IPS DF 6.9 (cell line): ENCODE measurements around the gene CREG2.
"Not testable (repeated sequence)": the region's sequence is repeated elsewhere in the genome, so short reads cannot be mapped to it uniquely, and the experiment has no call there.

Source experiments
- DNase-seq: peaks from one replicate; pipeline ENCODE4 v3.0.0-alpha.2; 2013; ENCODE audit warnings: low read depth, low spot score
- H3K27ac ChIP-seq: one replicate; pipeline ENCODE4 v1.5.1; 2013; ENCODE audit warnings: low read length, control low read depth
- H3K27me3 ChIP-seq: 2 replicates; pipeline ENCODE4 v1.6.1; 2013; ENCODE audit warnings: mild to moderate bottlenecking, low read length; ENCODE audit not compliant: control insufficient read depth, insufficient read depth
- H3K36me3 ChIP-seq: 2 replicates; pipeline ENCODE4 v1.6.1; 2013; ENCODE audit warnings: low read length; ENCODE audit not compliant: control insufficient read depth, insufficient read depth
- H3K4me1 ChIP-seq: 2 replicates; pipeline ENCODE4 v1.6.1; 2013; ENCODE audit warnings: low read length; ENCODE audit not compliant: control insufficient read depth, insufficient read depth
- H3K4me3 ChIP-seq: 2 replicates; pipeline ENCODE4 v1.5.1; 2013; ENCODE audit warnings: mild to moderate bottlenecking, low read length
- H3K9me3 ChIP-seq: 2 replicates; pipeline ENCODE4 v1.6.1; 2013; ENCODE audit warnings: low read length, inconsistent platforms; ENCODE audit not compliant: control insufficient read depth, insufficient read depth
- WGBS: extraction: QIAGEN DNeasy Blood & Tissue Kit; methylation state at CpG from one replicate; pipeline ENCODE4 v1.1.7; 2013; ENCODE audit warnings: mixed read lengths, missing lambda C conversion rate; ENCODE audit not compliant: insufficient read length, insufficient coverage; 5-methylcytosine and 5-hydroxymethylcytosine counted together

CREG2 gene

GRCh38 chr2:101360232-101360631 is 27.1 kb downstream of the CREG2 start:
- WGBS: no CpG with 5 or more reads among the region's 4 CpGs
- H3K4me3 ChIP-seq: no peak overlapping the region
- H3K9me3 ChIP-seq: no peaks in the 10 kb centered on the region
- H3K27me3 ChIP-seq: no peaks in the 10 kb centered on the region
- DNase-seq: no peak
- H3K36me3 ChIP-seq: no peaks in the 10 kb centered on the region
- H3K4me1 ChIP-seq: no peaks in the 10 kb centered on the region
- H3K27ac ChIP-seq: no peak overlapping the region

GRCh38 chr2:101359410-101359954 is 27.8 kb downstream of the CREG2 start:
- H3K9me3 ChIP-seq: no peaks in the 10 kb centered on the region
- no peaks in the 10 kb centered on the region for H3K4me1 ChIP-seq
- no peak overlapping the region for H3K4me3 ChIP-seq
- no CpG with 5 or more reads among the region's 7 CpGs for whole genome bisulfite sequencing
- no peaks in the 10 kb centered on the region for H3K36me3 ChIP-seq
- no peak overlapping the region for H3K27ac ChIP-seq
- no peak for DNase-seq
- no peaks in the 10 kb centered on the region for H3K27me3 ChIP-seq

- H3K27ac ChIP-seq: no peak overlapping the region
- no peak for DNase-seq
- H3K4me1 ChIP-seq: no peaks in the 10 kb centered on the region
- H3K36me3 ChIP-seq: no peaks in the 10 kb centered on the region
- no peaks in the 10 kb centered on the region for H3K9me3 ChIP-seq
- no peak overlapping the region for H3K4me3 ChIP-seq
- no peaks in the 10 kb centered on the region for H3K27me3 ChIP-seq
These were observed 29.9 kb downstream of the CREG2 start for GRCh38 chr2:101357376-101357775.

GRCh38 chr2:101356521-101356920 is 30.8 kb downstream of the CREG2 start:
- Histone ChIP-seq H3K36me3 (no peaks in the 10 kb centered on the region), H3K27me3 (no peaks in the 10 kb centered on the region), H3K9me3 (no peaks in the 10 kb centered on the region), H3K4me3 (no peak overlapping the region), H3K27ac (no peak overlapping the region), H3K4me1 (no peaks in the 10 kb centered on the region)
- WGBS: no CpG with 5 or more reads among the region's 2 CpGs
- no peak for DNase-seq

GRCh38 chr2:101356055-101356454 is 31.2 kb downstream of the CREG2 start:
- Histone ChIP-seq H3K27ac (no peak overlapping the region), H3K36me3 (no peaks in the 10 kb centered on the region), H3K27me3 (no peaks in the 10 kb centered on the region), H3K9me3 (no peaks in the 10 kb centered on the region), H3K4me3 (no peak overlapping the region), H3K4me1 (no peaks in the 10 kb centered on the region)
- WGBS: no CpG with 5 or more reads among the region's 6 CpGs
- no peak for DNase-seq

GRCh38 chr2:101355401-101356054 is 31.8 kb downstream of the CREG2 start:
- H3K36me3 ChIP-seq: no peaks in the 10 kb centered on the region
- no peaks in the 10 kb centered on the region for H3K9me3 ChIP-seq
- H3K4me3 ChIP-seq: no peak overlapping the region
- WGBS: no CpG with 5 or more reads among the region's 10 CpGs
- H3K4me1 ChIP-seq: no peaks in the 10 kb centered on the region
- no peak for DNase-seq
- H3K27me3 ChIP-seq: no peaks in the 10 kb centered on the region
- H3K27ac ChIP-seq: no peak overlapping the region

GRCh38 chr2:101354420-101355311 is 32.6 kb downstream of the CREG2 start:
- Histone ChIP-seq H3K27me3 (no peaks in the 10 kb centered on the region), H3K27ac (no peak overlapping the region), H3K4me1 (no peaks in the 10 kb centered on the region), H3K4me3 (no peak overlapping the region), H3K36me3 (no peaks in the 10 kb centered on the region), H3K9me3 (no peaks in the 10 kb centered on the region)
- no CpG with 5 or more reads among the region's 21 CpGs for WGBS
- no peak for DNase-seq

- H3K27ac ChIP-seq, H3K36me3 ChIP-seq, DNase-seq, H3K4me3 ChIP-seq, H3K9me3 ChIP-seq, H3K4me1 ChIP-seq, H3K27me3 ChIP-seq: not testable (repeated sequence)
- WGBS: no CpG with 5 or more reads among the region's 4 CpGs
These were observed 34.7 kb downstream of the CREG2 start for GRCh38 chr2:101352631-101353030.

- Histone ChIP-seq H3K27me3 (no peaks in the 10 kb centered on the region), H3K4me1 (no peaks in the 10 kb centered on the region)
- WGBS: no CpG with 5 or more reads among the region's 7 CpGs
These were observed 36.1 kb downstream of the CREG2 start for GRCh38 chr2:101351207-101351606.

GRCh38 chr2:101349893-101350662 is 37.2 kb downstream of the CREG2 start:
- DNase-seq: no peak
- Histone ChIP-seq H3K9me3 (no peaks in the 10 kb centered on the region), H3K36me3 (no peaks in the 10 kb centered on the region), H3K27ac (no peak overlapping the region), H3K4me3 (no peak overlapping the region), H3K4me1 (no peaks in the 10 kb centered on the region), H3K27me3 (no peaks in the 10 kb centered on the region)
- WGBS: no CpG with 5 or more reads among the region's 7 CpGs

More at GRCh38 chr2:101351207-101351606, 36.1 kb downstream of the CREG2 start:
- no peak overlapping the region for H3K27ac ChIP-seq
- H3K9me3 ChIP-seq: no peaks in the 10 kb centered on the region
- H3K36me3 ChIP-seq: no peaks in the 10 kb centered on the region
- H3K4me3 ChIP-seq: no peak overlapping the region
- no peak for DNase-seq
